Measurements from ENCODE around the gene SYT15B. TPM values are rescaled to one million over a fixed set of nuclear protein-coding genes. Genes with fewer than 3 reads are reported as not detected.

The SYT15B gene
- total RNA-seq, 1 donor from 2014 or later: 0.21 TPM

Other genes with a start within 250 kb of the SYT15B start
- 3.6 and 7.2 TPM in 2 replicates for gene AGAP9, start 240.0 kb downstream of the SYT15B start, total RNA-seq
- gene NPY4R2, start 155.1 kb upstream of the SYT15B start, total RNA-seq: not detected in 2 replicates
- gene FAM25C, start 236.2 kb upstream of the SYT15B start, total RNA-seq: 7.0 and 36.4 TPM in 2 replicates

Data from kidney epithelial cell (primary cell).